PFSK-1 (cell line): Measurements from ENCODE around the gene FKBP8.

Source experiments
- FOXP2 ChIP-seq: optimal IDR thresholded peaks from 2 replicates; pipeline ENCODE3; 2011; ENCODE audit warnings: borderline replicate concordance, control low read depth, inconsistent platforms; ENCODE audit not compliant: insufficient read depth; ENCODE audit errors: extremely low read length, extremely low read depth
- POLR2AphosphoS5 ChIP-seq: IDR thresholded peaks from 2 replicates; pipeline ENCODE4 v1.6.1; 2012; ENCODE audit warnings: low read depth, mild to moderate bottlenecking, control low read depth, low read length, moderate library complexity
- REST ChIP-seq, 2 experiments: IDR thresholded peaks; 2 replicates each; pipeline versions ENCODE4 v1.6.1 to v1.8.0; 2011 to 2012; ENCODE audit warnings: low read depth in 2 of 2, low read length in 2 of 2, control low read depth in 1 of 2, inconsistent platforms in 1 of 2, mild to moderate bottlenecking in 1 of 2, moderate library complexity in 1 of 2; ENCODE audit not compliant: insufficient read depth in 1 of 2
- SIN3A ChIP-seq: IDR thresholded peaks from 2 replicates; pipeline ENCODE4 v1.6.1; 2012; ENCODE audit warnings: mild to moderate bottlenecking, low read length, moderate library complexity, borderline replicate concordance; ENCODE audit not compliant: insufficient read depth

GRCh38 chr19:18487576-18488402 lies 55.6 kb downstream of the FKBP8 start:
- TF ChIP-seq REST (IDR thresholded peaks at IDR 0.05; ENCODE audit: insufficient read depth in 1 of 2, low read depth in 2 of 2, low read length in 2 of 2) (no peak), POLR2AphosphoS5 (no peak), FOXP2 (no peak), SIN3A (no peak)
